GM03348 (cell line): ENCODE measurements around the gene SSR4.

Source experiments
- DNase-seq: peaks from one replicate; pipeline ENCODE4 v3.0.0; 2012; ENCODE audit warnings: low spot score

Gene SSR4

DNA sequence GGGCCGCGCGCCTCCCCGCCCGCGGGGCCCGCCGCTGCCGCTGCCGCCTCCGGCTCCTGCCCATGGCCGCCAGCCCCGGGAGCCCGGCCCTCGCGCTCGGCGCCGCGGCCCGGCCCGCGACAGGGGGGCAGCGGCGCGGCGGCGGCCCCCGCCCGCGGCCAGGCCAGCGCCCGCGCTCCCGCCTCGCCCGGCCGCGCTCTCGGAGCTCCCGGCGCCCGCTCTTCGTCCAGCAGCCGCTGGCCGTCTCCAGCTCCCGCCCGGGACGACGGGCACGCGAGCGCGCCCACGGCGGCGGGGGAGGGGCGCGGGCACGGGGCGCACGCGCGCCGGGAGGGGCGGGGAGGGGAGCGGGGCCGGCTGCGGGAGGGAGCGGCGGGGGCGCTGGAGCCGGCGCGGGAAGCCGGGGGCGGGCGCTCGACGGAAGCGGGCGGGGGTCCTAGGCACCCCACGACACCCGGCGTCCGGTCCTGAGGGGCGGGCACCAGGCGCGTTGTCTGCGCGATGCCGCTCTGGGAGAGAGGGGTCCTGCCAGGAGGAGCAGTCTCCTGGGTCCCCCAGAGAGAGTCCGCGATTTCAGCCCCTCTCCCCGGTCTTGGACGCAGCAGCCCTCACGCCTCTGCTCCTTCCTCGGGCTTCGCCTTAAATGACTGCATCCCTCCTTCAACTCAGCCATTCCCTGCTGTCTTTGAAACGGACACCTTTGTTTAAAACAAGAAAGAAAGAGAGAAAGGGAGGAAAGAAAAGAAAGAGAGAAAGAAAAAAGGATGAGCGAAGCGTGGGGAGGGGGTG, 36.4 kb downstream of the SSR4 start:
- DNase-seq, result peak; percentile 26

DNA sequence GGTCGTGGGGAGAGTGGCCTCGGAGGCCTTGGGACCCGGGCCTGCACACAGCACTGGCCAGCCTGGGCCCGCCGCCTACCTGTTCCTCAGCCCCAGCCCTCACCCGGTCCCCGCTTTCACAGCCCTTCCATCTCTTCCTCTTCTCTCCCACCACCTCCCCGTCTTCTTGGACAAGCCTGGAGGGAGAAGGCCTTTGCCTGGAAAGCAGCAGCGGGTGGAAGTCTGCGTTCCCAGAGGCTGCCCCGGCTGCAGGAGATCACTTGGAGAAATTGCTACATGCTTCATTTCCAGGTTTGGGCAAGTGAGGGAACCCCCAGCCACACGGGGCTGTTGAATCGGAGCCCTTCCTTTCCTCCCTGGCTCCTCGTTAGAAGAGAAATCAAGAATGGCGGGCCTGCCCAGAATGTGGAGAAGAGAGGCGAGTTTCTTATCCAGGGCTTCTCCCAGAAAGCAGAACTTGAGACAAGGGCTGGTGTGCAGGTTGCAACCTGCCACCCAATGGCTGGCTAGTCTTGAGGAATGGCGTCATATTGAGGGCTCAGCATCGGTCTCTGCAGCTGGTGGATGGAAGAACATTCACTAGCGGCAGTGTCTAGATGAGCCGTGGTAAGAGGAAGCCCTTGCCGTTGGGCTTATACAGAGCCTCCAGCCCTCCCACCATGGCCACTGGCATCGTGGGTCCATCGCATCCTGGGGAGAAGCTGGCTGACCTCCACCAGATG, 37.1 kb downstream of the SSR4 start:
- DNase-seq, result no peak

DNA sequence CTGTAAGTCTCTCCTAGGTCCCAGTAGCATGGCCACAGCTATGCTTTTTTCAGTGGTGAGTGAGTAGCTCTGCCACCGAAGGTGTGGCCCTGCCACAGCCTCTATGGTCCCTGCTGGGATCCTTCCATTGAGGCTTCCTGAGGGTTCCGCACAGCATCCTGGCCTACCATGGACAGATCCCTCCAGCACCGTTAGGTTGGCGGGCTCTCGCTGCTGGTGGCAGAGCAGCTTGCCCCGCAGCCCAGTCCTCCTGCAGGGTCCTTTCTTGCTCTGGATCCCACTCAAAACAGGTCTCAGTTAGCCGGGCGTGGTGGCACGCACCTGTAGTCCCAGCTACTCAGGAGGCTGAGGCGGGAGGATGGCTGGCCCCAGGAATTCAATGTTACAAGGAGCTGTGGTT, 38.3 kb downstream of the SSR4 start:
- no peak for DNase-seq

DNA sequence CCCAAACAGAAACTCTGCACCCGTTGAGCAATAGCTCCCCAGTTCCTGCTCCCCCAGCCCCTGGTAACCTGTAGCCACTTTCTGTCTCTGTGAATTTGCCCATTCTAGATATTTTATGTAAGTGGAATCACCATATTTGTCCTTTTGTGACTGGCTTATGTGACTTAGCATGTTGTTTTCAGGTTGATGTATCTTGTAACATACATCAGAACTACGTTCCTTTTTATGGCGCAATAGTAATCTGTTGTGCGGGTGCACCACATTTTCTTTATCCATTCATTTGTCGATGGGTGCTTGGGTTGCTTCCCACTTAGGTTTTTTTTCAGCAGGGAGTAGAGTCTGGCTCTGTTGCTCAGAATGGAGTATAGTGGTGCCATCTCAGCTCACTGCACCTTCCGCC, 42.5 kb downstream of the SSR4 start:
- DNase-seq, result no peak

DNA sequence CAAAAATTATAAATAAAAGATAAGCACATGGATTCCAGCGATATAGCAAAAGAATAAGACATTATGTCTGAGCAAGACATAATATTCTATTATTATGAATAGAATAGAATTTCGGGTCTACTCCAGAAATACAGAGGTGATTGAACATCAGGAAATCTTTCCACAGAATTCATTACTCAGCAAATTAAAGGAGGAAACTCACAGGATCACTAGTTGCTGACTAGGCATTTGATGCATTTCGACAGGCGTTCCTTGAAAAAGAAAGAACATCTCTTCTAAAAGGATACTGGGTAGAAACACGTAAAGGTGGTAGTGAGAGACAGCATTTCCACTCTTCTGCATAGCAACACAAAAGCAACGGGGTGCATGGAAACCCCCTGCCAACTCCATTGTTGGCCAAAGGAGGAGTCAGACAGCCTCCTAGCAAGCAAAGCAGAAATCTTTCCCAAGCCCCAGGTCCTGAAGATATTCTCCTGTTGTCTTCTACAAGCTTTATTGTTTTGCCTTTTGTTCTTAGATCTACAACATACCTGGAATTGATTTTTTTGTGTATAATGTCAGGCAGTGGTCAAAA, 50.1 kb downstream of the SSR4 start:
- no peak for DNase-seq

DNA sequence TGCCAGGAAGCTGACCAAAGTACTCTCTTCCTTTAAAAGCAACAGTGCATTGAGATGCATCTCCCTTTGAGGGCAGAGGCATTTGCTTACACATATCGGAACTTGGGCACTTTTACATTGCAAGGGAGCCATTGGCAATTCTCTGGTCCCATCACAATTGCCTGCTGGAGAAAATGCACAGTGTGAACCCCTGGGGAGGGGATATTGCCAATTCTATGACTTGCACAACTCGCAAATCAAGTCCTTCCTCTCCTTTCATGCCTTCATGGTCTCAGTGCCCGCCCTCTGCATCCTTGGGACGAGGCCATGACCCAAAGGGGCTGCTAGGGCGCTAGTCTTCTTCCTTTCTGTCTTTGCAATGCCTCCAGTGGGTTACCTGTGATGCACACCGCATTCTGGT, 50.7 kb downstream of the SSR4 start:
- no peak for DNase-seq

DNA sequence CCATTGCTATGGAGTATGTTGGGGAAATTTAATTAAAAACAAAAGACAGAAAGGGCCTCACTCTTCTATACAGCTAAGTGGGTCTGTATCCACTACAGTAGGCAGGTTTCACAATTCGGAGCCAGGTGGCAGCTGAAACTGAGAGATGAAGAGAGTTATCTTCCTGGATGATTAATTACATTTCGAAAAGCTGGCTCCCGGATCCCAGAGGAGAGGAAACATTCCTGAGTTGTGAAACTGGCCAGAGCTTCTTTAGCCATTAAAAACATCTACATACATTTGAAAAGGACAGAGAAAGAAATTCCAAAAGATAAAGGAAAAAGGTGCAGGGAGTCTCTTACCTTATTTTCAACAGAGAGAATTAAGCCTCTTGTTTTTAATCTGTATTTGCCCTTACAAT, 51.4 kb downstream of the SSR4 start:
- DNase-seq, result no peak
